Measurements from ENCODE around the gene BAZ2B. TPM values are rescaled to one million over a fixed set of nuclear protein-coding genes. Genes with fewer than 3 reads are reported as not detected.

Gene BAZ2B
- total RNA-seq, 2 donors from 2014 or later: 9.4 to 15.0 TPM

- ATAC-seq (no peak), DNase-seq (ENCODE audit: low spot score in 2 of 2) (no peak)
- no peaks in the 10 kb centered on the region for H3K36me3 Mint-ChIP-seq
- H3K9me3 Mint-ChIP-seq: no peaks in the 10 kb centered on the region
- H3K27ac Mint-ChIP-seq: no peak overlapping the region
These were observed 7.1 kb upstream of the BAZ2B start for GRCh38 chr2:159623436-159623835.

DNA sequence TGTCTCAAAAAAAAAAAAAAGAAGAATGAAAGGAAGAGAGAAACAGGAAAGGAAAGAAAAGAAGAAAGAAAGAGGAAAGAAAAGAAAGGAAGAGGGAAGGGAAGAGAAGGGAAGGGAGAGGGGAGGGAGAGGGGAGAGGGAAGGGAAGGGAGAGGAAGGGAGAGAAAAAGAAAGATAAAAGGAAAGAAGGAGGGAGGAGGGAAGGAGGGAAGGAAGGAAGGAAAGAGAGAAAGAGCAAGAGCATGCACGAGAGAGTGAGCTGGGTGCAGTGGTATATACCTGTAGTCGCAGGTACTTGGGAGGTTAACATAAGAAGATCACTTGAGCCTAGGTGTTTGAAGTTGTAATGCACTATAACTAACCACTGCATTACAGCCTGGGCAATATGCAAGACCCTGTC is 6.6 kb upstream of the BAZ2B start:
- no peak for ATAC-seq

DNA sequence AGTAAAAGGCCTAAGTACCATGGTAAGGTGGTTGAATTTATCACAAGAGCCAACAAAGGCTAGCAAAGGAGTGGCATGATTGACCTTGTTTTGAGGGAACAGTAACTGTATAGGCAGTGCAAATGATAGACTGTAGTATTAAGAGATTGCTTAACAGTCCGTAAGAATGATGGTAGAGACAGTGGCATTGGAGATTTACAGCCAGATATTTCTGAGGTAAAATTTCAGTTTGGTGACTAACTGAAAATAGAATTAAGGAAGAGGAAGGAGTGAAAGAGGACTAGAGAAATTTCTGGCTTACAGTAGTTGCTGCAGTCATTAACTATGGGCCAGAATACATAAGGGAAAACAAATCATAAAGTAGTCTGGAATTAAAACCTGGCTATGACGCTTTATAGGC is 4.4 kb upstream of the BAZ2B start:
- Mint-ChIP-seq H3K36me3 (peaks cover 6% of the 10 kb centered on the region in 2 donors), H3K9me3 (no peaks in the 10 kb centered on the region), H3K27ac (no peak overlapping the region)
- ATAC-seq: no peak
- DNase-seq (ENCODE audit: low spot score in 2 of 2): no peak

More for the DNA sequence above, 6.6 kb upstream of the BAZ2B start:
- Mint-ChIP-seq H3K36me3 (no peaks in the 10 kb centered on the region), H3K9me3 (no peaks in the 10 kb centered on the region), H3K27ac (no peak overlapping the region)
- no peak for DNase-seq (ENCODE audit: low spot score in 2 of 2)

DNA sequence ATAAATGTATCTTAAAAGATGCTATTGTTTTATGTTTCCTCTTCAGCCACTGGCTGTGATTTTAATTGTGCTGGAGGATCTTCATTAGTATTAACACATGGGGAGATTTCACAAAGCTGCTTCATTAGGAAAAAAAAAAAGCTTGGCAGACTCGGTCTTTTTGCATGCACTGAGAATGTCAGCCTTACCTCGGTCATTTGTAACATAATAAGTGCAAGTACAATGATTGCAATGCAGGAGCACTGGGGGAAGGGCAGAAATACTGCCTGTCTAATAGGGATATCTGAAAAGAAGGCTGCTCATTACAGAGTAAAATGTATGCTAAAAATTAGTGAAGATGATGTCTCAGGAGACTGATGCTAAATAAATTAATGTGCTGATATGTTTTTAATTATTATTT is 1.3 kb upstream of the BAZ2B start:
- Mint-ChIP-seq H3K27ac (no peak overlapping the region), H3K36me3 (peaks cover 6 to 13% of the 10 kb centered on the region in 2 donors), H3K9me3 (no peaks in the 10 kb centered on the region)
- no peak for ATAC-seq
- DNase-seq (ENCODE audit: low spot score in 2 of 2): no peak

GRCh38 chr2:159617100-159617499 is 752 bp upstream of the BAZ2B start:
- peaks cover 6 to 13% of the 10 kb centered on the region in 2 donors for H3K36me3 Mint-ChIP-seq
- ATAC-seq: no peak
- H3K9me3 Mint-ChIP-seq: no peaks in the 10 kb centered on the region
- no peak overlapping the region for H3K27ac Mint-ChIP-seq
- DNase-seq (ENCODE audit: low spot score in 2 of 2): no peak

DNA sequence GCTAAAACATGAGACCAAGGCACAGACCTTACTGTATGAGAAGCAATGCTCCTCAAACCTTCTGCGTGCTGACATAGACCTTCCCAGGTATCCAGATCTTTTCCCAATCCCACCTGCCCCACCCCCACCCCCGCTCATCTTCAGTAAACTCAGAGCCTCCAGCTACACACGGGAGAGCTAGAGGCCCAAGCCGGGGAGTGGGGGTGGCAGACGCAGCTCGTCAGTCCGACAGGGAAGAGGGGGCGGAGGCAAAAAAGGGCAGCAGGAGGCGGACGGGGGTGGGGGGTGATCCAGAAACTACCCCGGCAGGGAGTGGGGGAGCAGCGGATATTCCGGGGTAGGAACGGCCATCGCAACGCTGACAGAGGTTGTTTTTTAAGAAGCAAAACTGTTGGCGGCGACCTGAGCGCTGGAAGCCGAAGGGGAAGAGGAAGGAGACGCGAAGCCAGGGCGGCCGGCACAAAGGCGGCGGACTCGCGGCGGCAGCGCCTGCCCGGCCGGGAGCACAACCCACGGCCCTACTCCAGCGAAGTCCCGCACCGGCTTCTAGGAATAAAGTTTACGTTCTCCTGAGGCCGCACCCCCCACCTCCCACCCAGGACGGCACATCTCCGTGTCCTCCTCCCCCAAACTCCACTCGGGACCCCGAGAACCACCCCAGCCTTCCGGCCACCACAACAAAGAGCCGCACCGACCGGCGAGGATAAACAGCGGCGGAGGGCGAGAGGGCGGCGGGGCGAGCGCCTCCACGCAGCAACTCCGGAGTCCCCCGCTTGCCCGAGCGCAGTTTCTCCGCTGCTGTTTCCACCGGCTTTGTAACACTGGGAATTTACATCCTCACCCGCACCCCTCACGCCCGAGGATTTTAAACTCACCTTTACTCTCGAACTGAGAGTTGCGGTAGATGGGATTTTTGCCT is 722 bp downstream of the BAZ2B start:
- peak; percentile 80 to 83 for ATAC-seq
- DNase-seq (ENCODE audit: low spot score in 2 of 2): peak in 1 of 2 donors; percentile 31
- peak overlapping the region; percentile 48 to 77 for H3K27ac Mint-ChIP-seq
- no peaks in the 10 kb centered on the region for H3K9me3 Mint-ChIP-seq
- peaks cover 6 to 13% of the 10 kb centered on the region in 2 donors for H3K36me3 Mint-ChIP-seq

DNA sequence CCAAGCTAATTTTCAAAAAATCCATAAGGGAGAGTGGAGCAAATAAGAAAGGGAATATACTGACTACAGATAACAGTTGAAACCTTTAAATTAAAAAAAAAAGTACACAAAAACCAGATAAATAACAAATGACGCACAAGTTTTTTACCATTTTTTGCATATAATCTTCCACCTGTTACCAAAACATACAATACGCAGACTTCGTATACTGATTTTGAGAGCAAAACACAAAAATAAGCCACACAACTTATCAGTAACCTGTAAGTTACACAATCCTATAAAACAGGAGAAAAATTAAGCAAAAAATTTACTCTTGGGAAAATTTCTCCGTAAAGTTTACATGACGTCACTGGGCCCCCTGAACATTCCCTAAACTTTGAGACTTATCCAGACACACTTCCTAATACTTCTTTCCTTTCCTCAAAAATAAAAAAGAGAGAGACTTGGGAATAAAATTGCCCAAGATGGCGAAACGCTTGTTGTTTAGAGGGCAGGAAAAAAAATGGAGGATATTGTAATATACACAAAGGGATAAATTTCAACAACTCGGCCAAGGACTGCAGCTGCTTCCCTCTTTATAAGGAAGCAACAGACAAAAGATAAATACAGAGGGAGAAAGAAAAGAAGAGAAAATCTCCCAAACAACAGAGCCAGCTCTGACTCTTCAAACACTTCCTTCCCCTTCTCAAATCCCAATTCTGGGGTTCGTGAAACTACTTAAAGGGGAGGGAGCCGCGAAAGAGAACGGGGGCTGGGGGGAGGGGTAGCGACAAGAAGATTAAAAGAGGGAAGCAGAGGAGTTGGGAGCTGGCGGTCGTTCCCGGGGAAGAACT is 1.6 kb downstream of the BAZ2B start:
- no peaks in the 10 kb centered on the region for H3K9me3 Mint-ChIP-seq
- no peak for ATAC-seq
- peak overlapping the region in 1 of 2 donors; percentile 77 for H3K27ac Mint-ChIP-seq

DNA sequence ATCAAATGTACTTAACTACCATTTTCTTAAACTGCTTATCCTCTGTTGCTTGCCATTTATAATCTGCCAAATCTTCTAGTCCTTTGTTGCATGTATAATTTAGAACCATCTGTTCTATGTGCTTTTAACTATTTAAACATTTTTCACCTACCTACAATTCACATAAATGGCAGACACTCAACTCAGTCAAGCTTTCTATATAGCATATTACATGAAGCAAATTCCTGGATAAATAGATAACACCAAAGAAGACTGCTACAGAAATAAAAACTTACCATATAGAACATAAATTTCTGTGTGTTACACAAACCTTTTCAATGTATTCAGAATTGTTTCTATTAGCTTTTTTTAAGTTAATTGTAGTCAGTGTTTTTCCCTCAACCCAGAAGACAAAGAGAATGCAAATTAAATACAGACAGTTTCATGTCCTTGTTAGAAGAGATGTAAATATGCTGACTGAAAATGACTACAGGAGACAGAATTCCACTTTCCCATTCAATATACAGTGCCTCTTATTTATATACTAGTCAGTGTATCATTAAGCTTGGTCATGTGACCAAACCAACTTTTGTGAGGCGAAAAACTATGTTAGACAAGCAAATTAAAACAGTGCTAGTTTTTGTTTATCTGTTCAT is 2.6 kb downstream of the BAZ2B start:
- H3K27ac Mint-ChIP-seq: no peak overlapping the region

More for the DNA sequence above, 1.6 kb downstream of the BAZ2B start:
- DNase-seq (ENCODE audit: low spot score in 2 of 2): no peak
- peaks cover 6 to 13% of the 10 kb centered on the region in 2 donors for H3K36me3 Mint-ChIP-seq

DNA sequence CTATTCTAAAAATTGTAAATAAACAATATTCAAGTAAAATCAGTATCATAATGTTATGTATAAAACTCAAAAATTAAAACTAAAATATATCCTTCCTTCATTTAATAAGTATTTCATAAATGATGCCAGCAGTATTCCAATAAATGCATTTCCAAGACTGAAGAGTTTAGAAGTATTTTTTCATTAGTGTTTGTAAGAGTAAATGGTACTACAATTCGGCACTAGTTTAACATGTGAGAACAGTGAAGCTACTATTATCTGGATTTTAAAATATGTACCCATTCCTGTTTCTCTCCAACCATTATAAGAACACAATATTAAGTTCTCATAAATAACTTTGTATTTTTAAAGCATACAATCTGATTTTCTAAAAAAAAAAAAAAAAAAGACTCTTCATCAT is 3.3 kb downstream of the BAZ2B start:
- Mint-ChIP-seq H3K9me3 (no peaks in the 10 kb centered on the region), H3K27ac (no peak overlapping the region), H3K36me3 (peaks cover 6 to 13% of the 10 kb centered on the region in 2 donors)
- ATAC-seq: no peak
- no peak for DNase-seq (ENCODE audit: low spot score in 2 of 2)

More for the DNA sequence above, 2.6 kb downstream of the BAZ2B start:
- Mint-ChIP-seq H3K9me3 (no peaks in the 10 kb centered on the region), H3K36me3 (peaks cover 6 to 13% of the 10 kb centered on the region in 2 donors)
- ATAC-seq (no peak), DNase-seq (ENCODE audit: low spot score in 2 of 2) (no peak)

GRCh38 chr2:159612255-159612901 is 4.0 kb downstream of the BAZ2B start:
- no peak for DNase-seq (ENCODE audit: low spot score in 2 of 2)
- peaks cover 6 to 13% of the 10 kb centered on the region in 2 donors for H3K36me3 Mint-ChIP-seq
- no peaks in the 10 kb centered on the region for H3K9me3 Mint-ChIP-seq
- H3K27ac Mint-ChIP-seq: no peak overlapping the region
- ATAC-seq: no peak

DNA sequence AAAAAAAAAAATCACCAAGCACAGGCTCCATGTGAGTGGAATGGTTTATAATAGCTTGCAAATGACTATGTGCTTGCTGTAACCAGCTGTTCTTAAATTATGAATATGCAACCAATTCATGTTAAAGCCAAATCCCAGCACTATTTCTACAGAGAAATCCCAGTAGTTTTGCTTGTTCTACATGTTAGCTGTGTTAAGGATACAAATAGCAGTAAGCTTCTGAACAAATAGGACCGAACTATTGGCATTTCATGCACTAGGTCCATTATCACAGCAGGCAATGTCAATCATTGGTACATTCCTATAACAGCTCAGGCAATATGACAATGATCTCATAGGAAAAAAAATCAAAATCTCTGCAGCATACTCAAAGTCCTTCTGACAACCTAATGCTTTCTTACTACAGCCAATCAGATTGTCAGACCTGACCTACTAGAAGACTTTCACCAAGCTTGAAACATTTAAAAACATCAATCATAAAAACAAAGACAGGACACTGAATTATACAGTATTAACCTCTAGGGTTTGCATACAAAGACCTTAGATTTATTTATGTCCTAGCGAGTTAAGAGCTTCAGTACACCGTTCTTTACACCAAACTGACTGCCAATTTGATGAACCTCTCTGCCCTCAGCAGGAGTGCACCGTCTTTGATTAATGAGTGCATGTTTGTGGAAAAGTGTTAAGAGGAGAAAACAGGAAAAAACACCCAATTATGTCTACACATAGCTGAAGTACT is 6.4 kb downstream of the BAZ2B start:
- H3K36me3 Mint-ChIP-seq: peaks cover 0 to 4% of the 10 kb centered on the region in 2 donors
- DNase-seq (ENCODE audit: low spot score in 2 of 2): no peak

GRCh38 chr2:159608723-159609308 is 7.5 kb downstream of the BAZ2B start:
- no peak for DNase-seq (ENCODE audit: low spot score in 2 of 2)
- H3K27ac Mint-ChIP-seq: no peak overlapping the region
- no peaks in the 10 kb centered on the region for H3K36me3 Mint-ChIP-seq
- no peaks in the 10 kb centered on the region for H3K9me3 Mint-ChIP-seq
- ATAC-seq: no peak

More for the DNA sequence above, 6.4 kb downstream of the BAZ2B start:
- Mint-ChIP-seq H3K9me3 (no peaks in the 10 kb centered on the region), H3K27ac (no peak overlapping the region)
- no peak for ATAC-seq

GRCh38 chr2:159608108-159608507 is 8.2 kb downstream of the BAZ2B start:
- Mint-ChIP-seq H3K36me3 (no peaks in the 10 kb centered on the region), H3K9me3 (no peaks in the 10 kb centered on the region), H3K27ac (no peak overlapping the region)
- no peak for ATAC-seq
- DNase-seq (ENCODE audit: low spot score in 2 of 2): no peak

DNA sequence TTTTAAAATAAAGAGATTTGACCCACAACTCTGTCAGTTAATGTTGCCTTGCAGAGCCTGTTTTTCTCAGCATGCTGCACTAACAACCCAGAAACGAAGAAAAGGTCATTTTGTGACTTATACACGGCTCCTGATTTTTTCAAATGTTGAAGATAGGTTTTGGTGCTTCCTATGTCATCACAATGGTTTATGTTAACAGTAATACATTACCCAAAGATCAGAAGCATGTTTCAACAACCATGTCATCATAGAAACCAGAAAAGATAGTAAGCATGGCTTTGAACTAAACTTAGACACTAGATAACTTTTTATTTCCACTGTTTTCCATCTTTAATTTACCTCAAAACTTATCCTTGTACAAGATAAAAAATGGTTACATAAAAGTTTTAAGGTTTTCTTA is 10.1 kb downstream of the BAZ2B start:
- H3K9me3 Mint-ChIP-seq: no peaks in the 10 kb centered on the region
- DNase-seq (ENCODE audit: low spot score in 2 of 2) (no peak), ATAC-seq (no peak)
- no peaks in the 10 kb centered on the region for H3K36me3 Mint-ChIP-seq
- H3K27ac Mint-ChIP-seq: no peak overlapping the region

- H3K36me3 Mint-ChIP-seq: no peaks in the 10 kb centered on the region
- no peak overlapping the region for H3K27ac Mint-ChIP-seq
- no peak for ATAC-seq
- H3K9me3 Mint-ChIP-seq: no peaks in the 10 kb centered on the region
- no peak for DNase-seq (ENCODE audit: low spot score in 2 of 2)
These were observed 10.7 kb downstream of the BAZ2B start for GRCh38 chr2:159605441-159606178.
